GM12878 (cell line): ENCODE measurements around the gene B3GNT2. TPM values are rescaled to one million over a fixed set of nuclear protein-coding genes. Genes with fewer than 3 reads are reported as not detected.
A peak's percentile ranks its signal among the peaks of the same experiment; 100 is the strongest.

Experiments used
- ASH2L ChIP-seq: fragments of 300-600, 200-600 bp; sonication (generic); IDR thresholded peaks from 2 replicates; pipeline ENCODE4 v1.6.1; 2017; ENCODE audit warnings: low read depth, mild to moderate bottlenecking, borderline replicate concordance
- FOXM1 ChIP-seq: IDR thresholded peaks from 2 replicates; pipeline ENCODE4 v1.6.1; 2012; ENCODE audit warnings: low read depth, mild to moderate bottlenecking, inconsistent platforms, low read length, moderate library complexity
- HDAC2 ChIP-seq: fragments of 200-600 bp; sonication (generic); IDR thresholded peaks from 2 replicates; pipeline ENCODE4 v1.6.1; 2017
- IRF4 ChIP-seq: IDR thresholded peaks from 2 replicates; pipeline ENCODE4 v1.6.1; 2011; ENCODE audit warnings: low read depth, low read length
- KDM1A ChIP-seq: fragments of 200-600 bp; sonication (generic); IDR thresholded peaks from 2 replicates; pipeline ENCODE4 v1.6.1; 2016; ENCODE audit warnings: borderline replicate concordance
- MTA2 ChIP-seq: fragments of 450-650 bp; IDR thresholded peaks from 2 replicates; pipeline ENCODE4 v1.6.1; 2016; ENCODE audit warnings: low read depth, mild to moderate bottlenecking, moderate library complexity
- MXI1 ChIP-seq: fragments of 150-350 bp; IDR thresholded peaks from 2 replicates; pipeline ENCODE4 v1.6.1; 2011; ENCODE audit warnings: low read depth, mild to moderate bottlenecking, inconsistent platforms, low read length, improper control_type of control experiment
- NRF1 ChIP-seq: conservative IDR thresholded peaks from 2 replicates; pipeline ENCODE4 v1.6.1; 2011; ENCODE audit warnings: mild to moderate bottlenecking, low read depth, low read length, improper control_type of control experiment
- POLR2A ChIP-seq: IDR thresholded peaks from 2 replicates; pipeline ENCODE4 v1.6.1; 2011; ENCODE audit warnings: low read depth, mild to moderate bottlenecking, low read length
- SKIL ChIP-seq: fragments of 450-650 bp; IDR thresholded peaks from 2 replicates; pipeline ENCODE4 v1.6.1; 2017; ENCODE audit warnings: mild to moderate bottlenecking, low read depth, inconsistent platforms; ENCODE audit not compliant: poor library complexity, severe bottlenecking
- SPI1 ChIP-seq: IDR thresholded peaks from 2 replicates; pipeline ENCODE4 v1.6.1; 2011; ENCODE audit warnings: low read depth, mild to moderate bottlenecking, low read length, moderate library complexity, borderline replicate concordance; ENCODE audit not compliant: insufficient read depth
- SUZ12 ChIP-seq: fragments of 200-600 bp; sonication (generic); IDR thresholded peaks from one replicate; pipeline ENCODE4 v1.6.1; 2018; ENCODE audit warnings: antibody characterized with exemption, mild to moderate bottlenecking; ENCODE audit not compliant: unreplicated experiment
- TCF7 ChIP-seq: IDR thresholded peaks from 2 replicates; pipeline ENCODE4 v1.6.1; 2014; ENCODE audit warnings: antibody characterized with exemption, borderline replicate concordance
- USF2 ChIP-seq: IDR thresholded peaks from 2 replicates; pipeline ENCODE4 v1.6.1; 2011; ENCODE audit warnings: low read depth, low read length, improper control_type of control experiment, borderline replicate concordance
- YY1 ChIP-seq: IDR thresholded peaks from 2 replicates; pipeline ENCODE4 v1.6.1; 2011; ENCODE audit warnings: low read depth, mild to moderate bottlenecking, low read length
- polyA plus RNA-seq, 11 experiments: library from polyadenylated mRNA; depleted of rRNA in 4 of 11; unstranded in 6 of 11; stranded (reverse) in 5 of 11; fragments of >200 nt; fragmentation: Nextera tagmentation in 4 of 11; fragmentation: Illumina TruSeq in 1 of 11; extraction: Ambion mirVana in 4 of 11; extraction: Trizol in 1 of 11; gene quantifications; 1 replicate in 1 of 11; 2 replicates in 10 of 11; pipeline versions ENCODE4 v1.2.1 to v1.2.3, GENCODE V29; 2011 to 2016; ENCODE audit warnings: inconsistent platforms in 2 of 11, missing spikeins in 2 of 11, low read depth in 1 of 11
- total RNA-seq, 4 experiments: library from RNA; depleted of rRNA in 3 of 4; stranded (reverse); fragments of >200 nt in 3 of 4; fragmentation: Illumina TruSeq in 1 of 4; extraction: Trizol in 1 of 4; gene quantifications; 2 replicates each; pipeline versions ENCODE4 v1.2.1 to v1.2.3, GENCODE V29; 2013 to 2021
- TF ChIP-seq, protein P1 (sequence below): IDR thresholded peaks from 2 replicates; pipeline ENCODE4 v1.6.1; 2012; ENCODE audit warnings: low read length, inconsistent platforms
- TF ChIP-seq, protein P2 (sequence below): fragments of 450-650 bp; formaldehyde crosslinking; IDR thresholded peaks from 2 replicates; pipeline ENCODE4 v1.4.0; 2020; ENCODE audit warnings: mild to moderate bottlenecking, moderate library complexity
- TF ChIP-seq, protein P3 (sequence below): fragments of 450-650 bp; IDR thresholded peaks from 2 replicates; pipeline ENCODE4 v1.6.1; 2016; ENCODE audit warnings: mild to moderate bottlenecking, moderate library complexity, borderline replicate concordance

The B3GNT2 gene
- total and polyA plus RNA-seq, 10 of the 15 experiments (the other 5 are each of a cell fraction or from before 2014, with no cell fraction given), result 19.7 to 103 (median 76.3) TPM

DNA sequence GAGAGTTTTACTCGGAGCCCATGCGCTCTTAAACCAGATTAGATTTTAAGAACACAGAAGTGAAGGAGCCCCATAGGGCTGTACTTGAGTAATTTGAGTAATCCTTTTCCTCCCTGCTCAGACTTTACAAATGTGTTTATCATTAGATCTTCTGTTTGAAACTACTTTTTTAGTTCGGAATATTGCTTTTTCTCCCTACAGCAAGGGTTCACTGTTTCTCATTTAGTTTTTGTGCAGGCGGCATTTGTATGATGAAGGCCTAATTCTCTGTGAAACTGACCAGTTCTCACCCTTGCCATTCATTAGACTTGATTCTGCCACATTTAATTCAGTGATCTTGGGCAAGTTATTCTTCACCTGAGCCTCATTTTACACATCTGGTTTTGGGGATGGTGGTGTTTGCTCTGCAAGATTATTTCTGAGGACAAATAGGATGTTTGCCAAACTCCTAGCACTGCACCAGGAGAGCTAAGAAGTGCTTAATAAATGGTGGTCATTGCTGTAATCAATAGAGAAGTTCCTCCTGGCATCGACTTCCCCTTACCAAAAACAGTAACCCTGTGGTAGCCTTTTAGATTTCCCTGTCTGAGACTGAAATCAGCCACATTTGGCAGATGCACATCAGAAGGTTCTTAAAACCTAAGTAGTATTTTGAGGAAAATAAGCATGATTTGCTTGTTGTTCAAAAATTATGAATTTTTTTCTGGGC is 2.2 kb downstream of the B3GNT2 start (continued):
- TF ChIP-seq, protein P1, sequence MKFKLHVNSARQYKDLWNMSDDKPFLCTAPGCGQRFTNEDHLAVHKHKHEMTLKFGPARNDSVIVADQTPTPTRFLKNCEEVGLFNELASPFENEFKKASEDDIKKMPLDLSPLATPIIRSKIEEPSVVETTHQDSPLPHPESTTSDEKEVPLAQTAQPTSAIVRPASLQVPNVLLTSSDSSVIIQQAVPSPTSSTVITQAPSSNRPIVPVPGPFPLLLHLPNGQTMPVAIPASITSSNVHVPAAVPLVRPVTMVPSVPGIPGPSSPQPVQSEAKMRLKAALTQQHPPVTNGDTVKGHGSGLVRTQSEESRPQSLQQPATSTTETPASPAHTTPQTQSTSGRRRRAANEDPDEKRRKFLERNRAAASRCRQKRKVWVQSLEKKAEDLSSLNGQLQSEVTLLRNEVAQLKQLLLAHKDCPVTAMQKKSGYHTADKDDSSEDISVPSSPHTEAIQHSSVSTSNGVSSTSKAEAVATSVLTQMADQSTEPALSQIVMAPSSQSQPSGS, result no peak
- TF ChIP-seq MTA2, result no peak
- no peak for TF ChIP-seq TCF7
- TF ChIP-seq USF2, result no peak
- no peak for TF ChIP-seq KDM1A
- no peak for TF ChIP-seq ASH2L
- no peak for TF ChIP-seq IRF4
- TF ChIP-seq, protein P2, sequence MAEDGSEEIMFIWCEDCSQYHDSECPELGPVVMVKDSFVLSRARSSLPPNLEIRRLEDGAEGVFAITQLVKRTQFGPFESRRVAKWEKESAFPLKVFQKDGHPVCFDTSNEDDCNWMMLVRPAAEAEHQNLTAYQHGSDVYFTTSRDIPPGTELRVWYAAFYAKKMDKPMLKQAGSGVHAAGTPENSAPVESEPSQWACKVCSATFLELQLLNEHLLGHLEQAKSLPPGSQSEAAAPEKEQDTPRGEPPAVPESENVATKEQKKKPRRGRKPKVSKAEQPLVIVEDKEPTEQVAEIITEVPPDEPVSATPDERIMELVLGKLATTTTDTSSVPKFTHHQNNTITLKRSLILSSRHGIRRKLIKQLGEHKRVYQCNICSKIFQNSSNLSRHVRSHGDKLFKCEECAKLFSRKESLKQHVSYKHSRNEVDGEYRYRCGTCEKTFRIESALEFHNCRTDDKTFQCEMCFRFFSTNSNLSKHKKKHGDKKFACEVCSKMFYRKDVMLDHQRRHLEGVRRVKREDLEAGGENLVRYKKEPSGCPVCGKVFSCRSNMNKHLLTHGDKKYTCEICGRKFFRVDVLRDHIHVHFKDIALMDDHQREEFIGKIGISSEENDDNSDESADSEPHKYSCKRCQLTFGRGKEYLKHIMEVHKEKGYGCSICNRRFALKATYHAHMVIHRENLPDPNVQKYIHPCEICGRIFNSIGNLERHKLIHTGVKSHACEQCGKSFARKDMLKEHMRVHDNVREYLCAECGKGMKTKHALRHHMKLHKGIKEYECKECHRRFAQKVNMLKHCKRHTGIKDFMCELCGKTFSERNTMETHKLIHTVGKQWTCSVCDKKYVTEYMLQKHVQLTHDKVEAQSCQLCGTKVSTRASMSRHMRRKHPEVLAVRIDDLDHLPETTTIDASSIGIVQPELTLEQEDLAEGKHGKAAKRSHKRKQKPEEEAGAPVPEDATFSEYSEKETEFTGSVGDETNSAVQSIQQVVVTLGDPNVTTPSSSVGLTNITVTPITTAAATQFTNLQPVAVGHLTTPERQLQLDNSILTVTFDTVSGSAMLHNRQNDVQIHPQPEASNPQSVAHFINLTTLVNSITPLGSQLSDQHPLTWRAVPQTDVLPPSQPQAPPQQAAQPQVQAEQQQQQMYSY, result no peak
- 0 out of 2 replicates have a peak, but pooled peaks have one; percentile 29 for TF ChIP-seq MXI1
- no peak for TF ChIP-seq YY1
- no peak for TF ChIP-seq FOXM1
- no peak for TF ChIP-seq HDAC2
- TF ChIP-seq SPI1, result peak; percentile 49; the same call in 1 of the 2 replicates
- no peak for TF ChIP-seq NRF1
- TF ChIP-seq, protein P3, sequence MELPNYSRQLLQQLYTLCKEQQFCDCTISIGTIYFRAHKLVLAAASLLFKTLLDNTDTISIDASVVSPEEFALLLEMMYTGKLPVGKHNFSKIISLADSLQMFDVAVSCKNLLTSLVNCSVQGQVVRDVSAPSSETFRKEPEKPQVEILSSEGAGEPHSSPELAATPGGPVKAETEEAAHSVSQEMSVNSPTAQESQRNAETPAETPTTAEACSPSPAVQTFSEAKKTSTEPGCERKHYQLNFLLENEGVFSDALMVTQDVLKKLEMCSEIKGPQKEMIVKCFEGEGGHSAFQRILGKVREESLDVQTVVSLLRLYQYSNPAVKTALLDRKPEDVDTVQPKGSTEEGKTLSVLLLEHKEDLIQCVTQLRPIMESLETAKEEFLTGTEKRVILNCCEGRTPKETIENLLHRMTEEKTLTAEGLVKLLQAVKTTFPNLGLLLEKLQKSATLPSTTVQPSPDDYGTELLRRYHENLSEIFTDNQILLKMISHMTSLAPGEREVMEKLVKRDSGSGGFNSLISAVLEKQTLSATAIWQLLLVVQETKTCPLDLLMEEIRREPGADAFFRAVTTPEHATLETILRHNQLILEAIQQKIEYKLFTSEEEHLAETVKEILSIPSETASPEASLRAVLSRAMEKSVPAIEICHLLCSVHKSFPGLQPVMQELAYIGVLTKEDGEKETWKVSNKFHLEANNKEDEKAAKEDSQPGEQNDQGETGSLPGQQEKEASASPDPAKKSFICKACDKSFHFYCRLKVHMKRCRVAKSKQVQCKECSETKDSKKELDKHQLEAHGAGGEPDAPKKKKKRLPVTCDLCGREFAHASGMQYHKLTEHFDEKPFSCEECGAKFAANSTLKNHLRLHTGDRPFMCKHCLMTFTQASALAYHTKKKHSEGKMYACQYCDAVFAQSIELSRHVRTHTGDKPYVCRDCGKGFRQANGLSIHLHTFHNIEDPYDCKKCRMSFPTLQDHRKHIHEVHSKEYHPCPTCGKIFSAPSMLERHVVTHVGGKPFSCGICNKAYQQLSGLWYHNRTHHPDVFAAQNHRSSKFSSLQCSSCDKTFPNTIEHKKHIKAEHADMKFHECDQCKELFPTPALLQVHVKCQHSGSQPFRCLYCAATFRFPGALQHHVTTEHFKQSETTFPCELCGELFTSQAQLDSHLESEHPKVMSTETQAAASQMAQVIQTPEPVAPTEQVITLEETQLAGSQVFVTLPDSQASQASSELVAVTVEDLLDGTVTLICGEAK, result no peak
- TF ChIP-seq SKIL, result peak; percentile 12
- 0 out of 2 replicates have a peak, but pooled peaks have one; percentile 1 for TF ChIP-seq POLR2A
- TF ChIP-seq SUZ12, result no peak
